HK-2 (cell line): ENCODE results near the gene NDUFS2.
"Not testable (repeated sequence)": the region's sequence is repeated elsewhere in the genome, so short reads cannot be mapped to it uniquely, and the experiment has no call there.

Experiments
- DNase-seq: peaks from one replicate; pipeline ENCODE4 v3.0.0-alpha.2; 2018; ENCODE audit not compliant: unreplicated experiment

Gene NDUFS2

DNA sequence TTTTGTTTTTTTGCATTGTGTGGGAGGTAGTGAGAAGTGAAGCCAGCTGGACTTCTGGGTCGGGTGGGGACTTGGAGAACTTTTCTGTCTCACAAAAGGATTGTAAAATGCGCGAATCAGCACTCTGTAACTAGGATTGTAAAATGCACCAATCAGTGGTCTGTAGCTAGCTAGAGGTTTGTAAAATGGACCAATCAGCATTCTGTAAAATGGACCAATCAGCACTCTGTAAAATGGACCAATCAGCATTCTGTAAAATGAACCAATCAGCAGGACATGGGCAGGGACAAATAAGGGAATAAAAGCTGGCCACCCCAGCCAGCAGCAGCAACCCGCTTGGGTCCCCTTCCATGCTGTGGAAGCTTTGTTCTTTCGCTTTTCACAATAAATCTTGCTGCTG lies 47.9 kb downstream of the NDUFS2 start:
- DNase-seq: not testable (repeated sequence)

GRCh38 chr1:161250829-161251228 lies 48.7 kb downstream of the NDUFS2 start:
- DNase-seq: no peak

- DNase-seq: no peak
Measured at GRCh38 chr1:161251579-161251978, 49.4 kb downstream of the NDUFS2 start.

DNA sequence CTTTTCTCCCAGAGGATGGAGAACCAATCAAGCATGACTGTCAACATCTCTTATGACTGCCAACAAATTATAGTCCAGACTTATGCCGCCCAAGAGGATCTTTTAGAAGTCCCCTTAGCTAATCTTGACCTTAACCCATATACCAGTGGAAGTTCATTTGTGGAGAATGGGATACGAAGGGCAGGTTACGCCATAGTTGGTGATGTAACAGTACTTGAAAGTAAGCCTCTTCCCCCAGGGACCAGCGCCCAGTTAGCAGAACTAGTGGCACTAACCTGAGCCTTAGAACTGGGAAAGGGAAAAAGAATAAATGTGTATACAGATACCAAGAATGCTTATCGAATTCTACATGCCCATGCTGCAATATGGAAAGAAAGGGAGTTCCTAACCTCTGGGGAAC lies 53.1 kb downstream of the NDUFS2 start:
- not testable (repeated sequence) for DNase-seq

DNA sequence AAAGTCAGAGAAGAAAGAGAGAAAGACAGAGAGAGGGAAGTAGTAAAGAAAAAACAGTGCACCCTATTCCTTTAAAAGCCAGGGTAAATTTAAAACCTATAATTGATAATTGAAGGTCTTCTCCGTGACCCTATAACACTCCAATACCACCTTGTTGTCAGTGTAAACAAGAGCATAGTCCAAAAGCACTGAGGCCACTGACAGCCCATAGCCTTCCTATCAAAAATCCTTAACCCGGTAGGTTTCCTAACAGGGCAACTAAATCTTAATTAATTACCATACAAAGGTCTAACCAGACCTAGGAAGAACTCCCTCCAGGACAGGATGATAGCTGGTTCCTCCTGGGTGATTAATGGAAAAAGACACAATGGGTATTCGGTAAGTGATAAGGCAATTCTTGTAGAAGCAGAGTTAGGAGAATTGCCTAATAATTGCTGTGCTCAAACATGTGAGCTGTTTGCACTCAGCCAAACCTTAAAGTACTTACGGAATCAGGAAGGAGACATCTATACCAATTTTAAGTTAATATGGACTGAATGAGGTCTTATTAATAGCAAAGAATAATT lies 53.9 kb downstream of the NDUFS2 start:
- DNase-seq: not testable (repeated sequence)

DNA sequence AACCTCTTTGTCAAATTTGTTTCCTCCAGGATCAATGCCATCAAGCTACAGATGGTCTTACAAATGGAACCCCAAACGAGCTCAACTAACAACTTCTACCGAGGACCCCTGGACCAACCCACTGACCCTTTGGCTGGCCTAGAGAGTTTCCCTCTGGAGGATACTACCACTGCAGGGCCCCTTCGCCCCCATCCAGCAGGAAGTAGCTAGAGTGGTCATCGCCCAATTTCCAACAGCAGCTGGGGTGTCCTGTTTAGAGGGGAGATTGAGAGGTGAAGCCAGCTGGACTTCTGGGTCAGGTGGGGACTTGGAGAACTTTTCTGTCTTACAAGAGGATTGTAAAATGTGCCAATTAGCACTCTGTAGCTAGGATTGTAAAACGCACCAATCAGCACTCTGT lies 54.9 kb downstream of the NDUFS2 start:
- not testable (repeated sequence) for DNase-seq

DNA sequence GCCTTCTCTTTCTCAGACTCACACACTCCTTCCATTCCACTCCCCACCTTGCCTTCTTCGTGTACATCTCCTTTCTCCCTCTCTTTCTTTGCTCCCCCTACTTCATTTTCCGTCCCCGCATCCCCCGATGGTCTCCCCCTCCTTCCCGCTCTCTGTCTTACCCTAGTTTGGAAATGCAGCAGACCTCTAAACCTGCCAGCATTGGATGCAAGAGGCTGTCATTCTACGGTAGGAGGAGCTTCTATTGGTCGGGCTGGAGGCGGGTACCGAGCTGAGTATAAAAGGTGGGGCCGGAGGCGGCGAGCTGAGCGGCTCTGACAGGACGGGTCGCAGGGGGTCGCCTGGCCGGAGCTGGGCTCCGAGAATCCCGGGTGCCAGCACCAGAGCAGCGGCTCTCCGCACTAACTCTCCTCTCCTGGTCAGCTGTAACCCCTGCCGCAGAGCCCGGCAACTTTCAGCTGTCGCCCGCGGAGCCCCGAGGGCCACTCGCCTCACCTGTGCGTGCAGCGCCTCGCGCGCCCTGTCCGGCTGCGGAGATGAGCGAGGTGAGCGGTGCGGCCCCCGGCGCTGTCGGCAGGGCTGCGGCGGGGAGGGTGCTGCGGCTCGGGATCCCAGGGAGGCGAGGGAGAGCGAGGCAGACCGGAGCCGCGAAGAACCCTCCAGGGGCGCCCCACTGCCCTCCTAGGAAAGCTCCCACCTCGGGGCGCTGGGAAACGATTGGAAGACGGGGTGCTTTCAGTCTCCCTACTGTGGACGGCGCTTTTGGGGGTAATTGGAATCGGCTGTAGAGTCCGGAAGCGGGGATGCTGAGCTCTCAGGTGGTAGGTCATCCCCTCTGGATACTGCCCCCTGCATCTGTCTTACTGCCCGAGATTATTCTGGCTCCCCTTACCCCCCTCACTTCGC lies 56.5 kb downstream of the NDUFS2 start, which contains the start of gene PCP4L1:
Gene PCP4L1 (plus strand): TSS at position 307 of the 906 bp plus-strand sequence. CDS start 230 bp downstream, at position 537.
- DNase-seq: no peak

- no peak for DNase-seq
Measured at GRCh38 chr1:161259345-161259702, 57.2 kb downstream of the NDUFS2 start.

- no peak for DNase-seq
Measured at GRCh38 chr1:161259765-161260164, 57.6 kb downstream of the NDUFS2 start.

GRCh38 chr1:161260376-161261260 lies 58.5 kb downstream of the NDUFS2 start:
- DNase-seq: no peak

DNA sequence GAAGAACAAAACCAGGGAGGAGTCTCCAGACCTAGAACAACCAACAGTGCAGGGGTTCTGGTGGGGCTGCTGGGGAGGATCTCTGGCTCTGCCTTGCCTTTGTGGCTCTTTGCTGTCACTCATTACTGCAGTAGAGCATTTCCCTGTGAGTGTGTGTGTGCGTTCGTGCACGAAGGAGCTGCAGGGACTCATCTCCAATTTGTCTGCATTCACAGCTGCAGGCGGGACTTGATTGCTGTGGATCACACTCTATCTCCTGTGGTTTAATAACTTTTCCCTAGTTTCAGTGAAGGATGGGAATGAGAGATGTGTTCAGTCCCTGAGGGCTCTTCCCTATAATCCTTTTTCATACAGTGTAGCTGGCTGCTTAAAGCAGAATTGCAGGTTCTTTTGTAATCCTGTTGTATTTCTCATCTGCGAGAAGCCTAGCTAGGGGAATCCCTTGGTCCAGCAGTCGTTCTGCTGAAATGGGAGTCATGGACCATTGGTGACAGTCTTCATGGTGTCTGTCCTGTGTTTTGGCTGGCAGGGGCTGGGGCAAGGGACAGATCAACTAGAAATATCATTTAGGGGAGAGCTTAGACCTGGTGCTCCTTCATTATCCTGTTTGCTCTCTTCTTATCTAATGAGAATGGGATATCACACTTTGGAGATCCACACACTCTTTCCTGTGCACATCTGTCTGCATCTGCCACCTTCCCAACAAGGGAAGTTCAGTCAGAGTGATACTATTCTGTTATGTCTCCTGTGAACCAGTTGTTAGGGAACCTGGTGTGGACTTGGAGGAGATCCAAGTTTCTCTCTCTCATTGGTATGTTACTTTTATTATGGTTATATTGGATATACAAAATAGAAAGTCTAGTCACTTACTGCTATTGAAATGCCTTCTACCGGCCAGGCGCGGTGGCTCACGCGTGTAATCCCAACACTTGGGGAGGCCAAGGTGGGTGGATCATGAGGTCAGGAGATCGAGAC lies 59.4 kb downstream of the NDUFS2 start:
- DNase-seq: peak; percentile 5
